Measurements from ENCODE around the gene GPLD1. TPM values are rescaled to one million over a fixed set of nuclear protein-coding genes. Genes with fewer than 3 reads are reported as not detected.
A peak's percentile ranks its signal among the peaks of the same experiment; 100 is the strongest.

GPLD1 gene
- total and polyA plus RNA-seq, 9 of the 15 experiments (the other 6 are each of a cell fraction or from before 2014, with no cell fraction given) = 0.11 to 1.3 (median 0.82) TPM

DNA sequence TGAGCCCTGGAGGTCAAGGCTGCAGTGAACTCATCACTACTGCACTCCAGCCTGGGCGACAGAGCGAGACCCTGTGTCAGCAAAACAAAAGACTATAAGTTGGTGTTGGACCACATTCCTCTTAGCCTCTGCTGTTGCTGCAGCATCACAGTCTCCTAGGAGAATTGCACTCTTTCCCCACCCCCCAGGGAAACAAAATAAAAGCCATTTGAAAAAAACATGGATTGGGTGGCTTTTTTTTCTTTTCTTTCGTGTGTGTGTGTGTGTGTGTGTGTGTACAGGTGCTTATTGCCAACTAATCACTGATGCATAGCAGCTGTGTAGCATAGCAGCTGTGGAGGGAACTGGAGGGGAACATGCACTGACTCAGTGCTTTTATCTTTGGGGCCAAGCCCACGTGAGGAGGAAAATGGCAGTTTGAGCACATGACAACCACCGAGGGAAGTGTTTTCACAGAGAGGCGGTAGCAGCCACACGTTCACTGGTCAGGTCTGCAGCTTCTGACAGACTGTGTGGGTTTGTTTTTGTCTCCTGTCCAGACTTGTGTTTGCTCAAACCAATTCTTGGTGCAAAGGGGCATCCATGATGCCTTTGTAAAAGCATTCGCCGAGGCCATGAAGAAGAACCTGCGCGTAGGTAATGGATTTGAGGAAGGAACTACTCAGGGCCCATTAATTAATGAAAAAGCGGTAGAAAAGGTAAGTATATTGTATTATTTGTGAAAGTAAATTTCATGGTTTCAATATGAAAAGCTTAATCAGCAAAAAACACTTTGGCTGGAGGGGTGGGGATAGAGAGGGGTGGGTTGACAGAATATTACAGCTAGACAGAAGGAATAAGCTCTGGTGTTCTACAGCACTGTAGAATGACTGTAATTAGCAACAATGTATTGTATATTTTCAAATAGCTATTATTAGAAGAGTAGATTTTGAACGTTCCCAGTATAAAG, 33.1 kb upstream of the GPLD1 start (continued):
- TF ChIP-seq, protein P1, sequence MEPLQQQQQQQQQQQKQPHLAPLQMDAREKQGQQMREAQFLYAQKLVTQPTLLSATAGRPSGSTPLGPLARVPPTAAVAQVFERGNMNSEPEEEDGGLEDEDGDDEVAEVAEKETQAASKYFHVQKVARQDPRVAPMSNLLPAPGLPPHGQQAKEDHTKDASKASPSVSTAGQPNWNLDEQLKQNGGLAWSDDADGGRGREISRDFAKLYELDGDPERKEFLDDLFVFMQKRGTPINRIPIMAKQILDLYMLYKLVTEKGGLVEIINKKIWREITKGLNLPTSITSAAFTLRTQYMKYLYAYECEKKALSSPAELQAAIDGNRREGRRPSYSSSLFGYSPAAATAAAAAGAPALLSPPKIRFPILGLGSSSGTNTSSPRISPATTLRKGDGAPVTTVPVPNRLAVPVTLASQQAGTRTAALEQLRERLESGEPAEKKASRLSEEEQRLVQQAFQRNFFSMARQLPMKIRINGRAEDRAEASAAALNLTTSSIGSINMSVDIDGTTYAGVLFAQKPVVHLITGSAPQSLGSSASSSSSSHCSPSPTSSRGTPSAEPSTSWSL (CRISPR knock-in tag; IDR thresholded peaks at IDR 0.05; ENCODE audit: borderline replicate concordance) = peak; percentile 60; the same call in 1 of the 2 replicates
- no peak for TF ChIP-seq FOXK2 (conservative IDR thresholded peaks at IDR 0.05 in 1 of 2, IDR thresholded peaks at IDR 0.05 in 1 of 2; ENCODE audit: low read depth in 2 of 2)
- TF ChIP-seq FOXA1 (IDR thresholded peaks at IDR 0.05; ENCODE audit: borderline replicate concordance) = no peak
- no peak for TF ChIP-seq NEUROD1 (IDR thresholded peaks at IDR 0.05; ENCODE audit: borderline replicate concordance, low read depth, low read length, partially characterized antibody)
- TF ChIP-seq RBFOX2 (IDR thresholded peaks at IDR 0.05; ENCODE audit: low read depth, low read length) = no peak
- 0 out of 2 replicates have a peak, but pooled peaks have one; percentile 4 for TF ChIP-seq TAL1 (IDR thresholded peaks at IDR 0.05)
- peak; percentile 84; the same call in 1 of the 2 replicates for TF ChIP-seq MYNN (IDR thresholded peaks at IDR 0.05)
- TF ChIP-seq MYNN (CRISPR knock-in tag; IDR thresholded peaks at IDR 0.05) = no peak
- TF ChIP-seq, protein P2, sequence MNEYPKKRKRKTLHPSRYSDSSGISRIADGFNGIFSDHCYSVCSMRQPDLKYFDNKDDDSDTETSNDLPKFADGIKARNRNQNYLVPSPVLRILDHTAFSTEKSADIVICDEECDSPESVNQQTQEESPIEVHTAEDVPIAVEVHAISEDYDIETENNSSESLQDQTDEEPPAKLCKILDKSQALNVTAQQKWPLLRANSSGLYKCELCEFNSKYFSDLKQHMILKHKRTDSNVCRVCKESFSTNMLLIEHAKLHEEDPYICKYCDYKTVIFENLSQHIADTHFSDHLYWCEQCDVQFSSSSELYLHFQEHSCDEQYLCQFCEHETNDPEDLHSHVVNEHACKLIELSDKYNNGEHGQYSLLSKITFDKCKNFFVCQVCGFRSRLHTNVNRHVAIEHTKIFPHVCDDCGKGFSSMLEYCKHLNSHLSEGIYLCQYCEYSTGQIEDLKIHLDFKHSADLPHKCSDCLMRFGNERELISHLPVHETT (CRISPR knock-in tag; conservative IDR thresholded peaks at IDR 0.05 in 1 of 2, IDR thresholded peaks at IDR 0.05 in 1 of 2) = peak in 1 of 2 experiments; percentile 65; a peak in 1 of 4 replicates
- TF ChIP-seq MBD2 (IDR thresholded peaks at IDR 0.05; ENCODE audit: borderline replicate concordance, low read depth) = no peak
- TF ChIP-seq ZFP36 (IDR thresholded peaks at IDR 0.05; ENCODE audit: low read depth, low read length, partially characterized antibody) = no peak
- TF ChIP-seq, protein P3, sequence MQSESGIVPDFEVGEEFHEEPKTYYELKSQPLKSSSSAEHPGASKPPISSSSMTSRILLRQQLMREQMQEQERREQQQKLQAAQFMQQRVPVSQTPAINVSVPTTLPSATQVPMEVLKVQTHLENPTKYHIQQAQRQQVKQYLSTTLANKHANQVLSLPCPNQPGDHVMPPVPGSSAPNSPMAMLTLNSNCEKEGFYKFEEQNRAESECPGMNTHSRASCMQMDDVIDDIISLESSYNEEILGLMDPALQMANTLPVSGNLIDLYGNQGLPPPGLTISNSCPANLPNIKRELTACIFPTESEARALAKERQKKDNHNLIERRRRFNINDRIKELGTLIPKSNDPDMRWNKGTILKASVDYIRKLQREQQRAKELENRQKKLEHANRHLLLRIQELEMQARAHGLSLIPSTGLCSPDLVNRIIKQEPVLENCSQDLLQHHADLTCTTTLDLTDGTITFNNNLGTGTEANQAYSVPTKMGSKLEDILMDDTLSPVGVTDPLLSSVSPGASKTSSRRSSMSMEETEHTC (IDR thresholded peaks at IDR 0.05) = no peak; the same call in 1 of the 2 replicates
- peak; percentile 77; the same call in 1 of the 2 replicates for TF ChIP-seq ZNF133 (CRISPR knock-in tag; IDR thresholded peaks at IDR 0.05)
- TF ChIP-seq ZNF431 (CRISPR knock-in tag; IDR thresholded peaks at IDR 0.05) = 0 out of 2 replicates have a peak, but pooled peaks have one; percentile 36
- no peak for TF ChIP-seq ZNF12 (CRISPR knock-in tag; IDR thresholded peaks at IDR 0.05)
- TF ChIP-seq ZNF274 (IDR thresholded peaks at IDR 0.05; ENCODE audit: borderline replicate concordance, low read depth, low read length) = no peak
- TF ChIP-seq FOXK1 (CRISPR knock-in tag; IDR thresholded peaks at IDR 0.05; ENCODE audit: borderline replicate concordance) = no peak
- no peak for TF ChIP-seq TAF1 (IDR thresholded peaks at IDR 0.05; ENCODE audit: control insufficient read depth, extremely low read depth, insufficient read depth, low read length, severe bottlenecking)
- TF ChIP-seq CC2D1A (IDR thresholded peaks at IDR 0.05) = no peak
- TF ChIP-seq, protein P4, sequence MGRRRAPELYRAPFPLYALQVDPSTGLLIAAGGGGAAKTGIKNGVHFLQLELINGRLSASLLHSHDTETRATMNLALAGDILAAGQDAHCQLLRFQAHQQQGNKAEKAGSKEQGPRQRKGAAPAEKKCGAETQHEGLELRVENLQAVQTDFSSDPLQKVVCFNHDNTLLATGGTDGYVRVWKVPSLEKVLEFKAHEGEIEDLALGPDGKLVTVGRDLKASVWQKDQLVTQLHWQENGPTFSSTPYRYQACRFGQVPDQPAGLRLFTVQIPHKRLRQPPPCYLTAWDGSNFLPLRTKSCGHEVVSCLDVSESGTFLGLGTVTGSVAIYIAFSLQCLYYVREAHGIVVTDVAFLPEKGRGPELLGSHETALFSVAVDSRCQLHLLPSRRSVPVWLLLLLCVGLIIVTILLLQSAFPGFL (CRISPR knock-in tag; IDR thresholded peaks at IDR 0.05) = no peak
- 0 out of 2 replicates have a peak, but pooled peaks have one; percentile 12 for TF ChIP-seq ZNF212 (CRISPR knock-in tag; IDR thresholded peaks at IDR 0.05)
- peak; percentile 23 for TF ChIP-seq RFX1 (IDR thresholded peaks at IDR 0.05)
